GM21381 (cell line): Measurements from ENCODE around the gene DNAAF3.
A peak's percentile ranks its signal among the peaks of the same experiment; 100 is the strongest.
"Not testable (repeated sequence)": the region's sequence is repeated elsewhere in the genome, so short reads cannot be mapped to it uniquely, and the experiment has no call there.

Source experiments
- ATAC-seq: cut with Tn5 transposase; IDR thresholded peaks from one replicate; pipeline ENCODE4 v1.9.1; 2021; ENCODE audit warnings: mild to moderate bottlenecking, moderate library complexity; ENCODE audit not compliant: unreplicated experiment

The DNAAF3 gene

GRCh38 chr19:55176076-55176475 is 9.7 kb upstream of the DNAAF3 start:
- ATAC-seq = no peak

- ATAC-seq = no peak
Measured at GRCh38 chr19:55175117-55175867, 8.9 kb upstream of the DNAAF3 start.

GRCh38 chr19:55174425-55175116 is 8.2 kb upstream of the DNAAF3 start:
- no peak for ATAC-seq

GRCh38 chr19:55173714-55174409 is 7.4 kb upstream of the DNAAF3 start:
- ATAC-seq = no peak

GRCh38 chr19:55173186-55173713 is 6.8 kb upstream of the DNAAF3 start:
- ATAC-seq = no peak

GRCh38 chr19:55172741-55173140 is 6.3 kb upstream of the DNAAF3 start:
- ATAC-seq = no peak

GRCh38 chr19:55172318-55172717 is 5.9 kb upstream of the DNAAF3 start:
- not testable (repeated sequence) for ATAC-seq

- no peak for ATAC-seq
Measured at GRCh38 chr19:55171440-55171839, 5.0 kb upstream of the DNAAF3 start.

- no peak for ATAC-seq
Measured at GRCh38 chr19:55169136-55169535, 2.7 kb upstream of the DNAAF3 start.

GRCh38 chr19:55165952-55166529 is 372 bp downstream of the DNAAF3 start:
- ATAC-seq = peak; percentile 27

- no peak for ATAC-seq
Measured at GRCh38 chr19:55161571-55162322, 4.7 kb downstream of the DNAAF3 start.

GRCh38 chr19:55160986-55161365 is 5.4 kb downstream of the DNAAF3 start:
- ATAC-seq = no peak

GRCh38 chr19:55160128-55160985 is 6.1 kb downstream of the DNAAF3 start:
- ATAC-seq = no peak

- ATAC-seq = no peak
Measured at GRCh38 chr19:55158848-55159749, 7.3 kb downstream of the DNAAF3 start.

GRCh38 chr19:55158423-55158822 is 8.0 kb downstream of the DNAAF3 start:
- no peak for ATAC-seq

GRCh38 chr19:55157064-55157908 is 9.1 kb downstream of the DNAAF3 start, which contains the start of gene TNNI3:
Gene TNNI3, minus strand, starts transcription at chr19:55157732. Its CDS starts 143 bp downstream, at chr19:55157589.
- ATAC-seq = no peak

- no peak for ATAC-seq
Measured at GRCh38 chr19:55156202-55157063, 10.0 kb downstream of the DNAAF3 start.
